ENCODE data around the gene SLC10A4.
"Not testable (repeated sequence)": the region's sequence is repeated elsewhere in the genome, so short reads cannot be mapped to it uniquely, and the experiment has no call there.

The SLC10A4 gene, protein sequence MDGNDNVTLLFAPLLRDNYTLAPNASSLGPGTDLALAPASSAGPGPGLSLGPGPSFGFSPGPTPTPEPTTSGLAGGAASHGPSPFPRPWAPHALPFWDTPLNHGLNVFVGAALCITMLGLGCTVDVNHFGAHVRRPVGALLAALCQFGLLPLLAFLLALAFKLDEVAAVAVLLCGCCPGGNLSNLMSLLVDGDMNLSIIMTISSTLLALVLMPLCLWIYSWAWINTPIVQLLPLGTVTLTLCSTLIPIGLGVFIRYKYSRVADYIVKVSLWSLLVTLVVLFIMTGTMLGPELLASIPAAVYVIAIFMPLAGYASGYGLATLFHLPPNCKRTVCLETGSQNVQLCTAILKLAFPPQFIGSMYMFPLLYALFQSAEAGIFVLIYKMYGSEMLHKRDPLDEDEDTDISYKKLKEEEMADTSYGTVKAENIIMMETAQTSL

DNA sequence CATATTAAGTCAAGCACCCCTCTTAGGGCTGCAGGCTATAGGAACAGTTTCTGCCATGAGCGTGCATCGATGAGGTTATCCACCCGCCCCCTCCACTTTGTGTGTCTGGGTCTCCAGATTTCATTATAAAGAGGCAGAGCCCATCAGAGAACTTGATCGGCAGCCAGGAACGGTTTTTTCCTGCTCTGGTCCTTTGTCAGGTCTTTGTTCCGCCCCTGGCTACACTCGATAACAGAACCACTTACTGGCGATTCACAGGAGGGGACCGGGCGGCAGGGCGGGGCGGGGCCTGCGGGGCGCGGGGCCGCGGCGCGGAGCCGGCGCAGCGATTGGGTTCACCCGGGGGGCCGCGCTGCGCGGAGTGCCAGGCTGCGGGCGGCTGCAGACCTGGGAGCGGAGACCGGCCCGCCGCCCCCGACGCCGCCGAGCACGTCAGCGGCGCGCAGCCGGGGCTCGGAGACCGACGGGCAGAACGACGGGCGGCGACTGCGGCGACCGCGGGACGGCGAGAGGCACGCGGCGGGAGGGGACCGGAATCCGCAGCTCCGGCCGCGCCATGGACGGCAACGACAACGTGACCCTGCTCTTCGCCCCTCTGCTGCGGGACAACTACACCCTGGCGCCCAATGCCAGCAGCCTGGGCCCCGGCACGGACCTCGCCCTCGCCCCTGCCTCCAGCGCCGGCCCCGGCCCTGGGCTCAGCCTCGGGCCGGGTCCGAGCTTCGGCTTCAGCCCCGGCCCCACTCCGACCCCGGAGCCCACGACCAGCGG lies at the start of gene SLC10A4:
TSS of gene SLC10A4 (plus strand) at position 338 of the 771 bp plus-strand sequence. CDS start at position 557, 219 bp downstream.
- DNase-seq = peak; percentile 57

- DNase-seq = no peak
Measured at GRCh38 chr4:48436318-48436717, 46.8 kb upstream of the SLC10A4 start.

- DNase-seq = no peak
Measured at GRCh38 chr4:48439988-48440387, 43.2 kb upstream of the SLC10A4 start.

- DNase-seq = not testable (repeated sequence)
Measured at GRCh38 chr4:48440914-48441313, 42.2 kb upstream of the SLC10A4 start.

- no peak for DNase-seq
Measured at GRCh38 chr4:48445704-48446103, 37.4 kb upstream of the SLC10A4 start.

DNA sequence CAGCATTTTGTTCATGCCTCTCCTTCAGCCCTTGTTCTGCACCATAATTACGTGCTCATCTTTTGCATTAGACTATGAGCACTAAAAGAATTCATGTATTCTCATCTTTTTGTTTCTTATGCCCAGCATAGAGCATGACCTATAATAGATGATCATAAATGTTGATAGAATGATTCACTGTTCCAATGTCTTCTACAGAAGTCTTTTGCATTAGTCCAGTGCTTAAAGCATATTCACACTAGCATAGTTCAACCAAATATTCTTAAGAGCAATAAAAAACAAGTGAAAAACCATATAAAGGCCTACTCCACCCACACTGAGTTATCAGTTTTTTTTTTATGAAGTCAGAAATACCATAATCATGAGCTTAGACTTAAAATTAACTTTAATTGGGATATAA lies 36.5 kb upstream of the SLC10A4 start:
- no peak for DNase-seq

DNA sequence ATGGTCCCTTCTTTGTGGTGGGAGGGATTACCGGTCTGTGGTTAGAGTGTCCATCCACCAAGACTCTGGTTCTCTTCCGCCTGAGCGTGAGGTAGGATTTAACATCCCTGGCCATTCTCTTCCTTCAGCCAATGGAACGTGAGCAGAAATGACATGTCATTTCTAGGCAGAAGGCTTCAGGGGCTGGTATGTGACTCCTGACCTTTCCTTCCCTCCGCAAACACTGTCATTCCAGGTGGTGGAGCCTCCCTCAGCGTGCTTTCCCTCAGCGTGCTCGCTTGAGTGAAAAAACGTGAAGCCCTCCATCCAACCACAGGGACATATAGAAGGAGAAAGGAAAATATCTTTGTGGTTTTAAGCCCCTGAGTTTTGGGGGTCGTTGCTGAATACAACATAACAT lies 34.0 kb upstream of the SLC10A4 start:
- DNase-seq = no peak

GRCh38 chr4:48450740-48451139 lies 32.4 kb upstream of the SLC10A4 start:
- DNase-seq = no peak

- not testable (repeated sequence) for DNase-seq
Measured at GRCh38 chr4:48451656-48452055, 31.5 kb upstream of the SLC10A4 start.

- DNase-seq = no peak
Measured at GRCh38 chr4:48454591-48454990, 28.6 kb upstream of the SLC10A4 start.

DNA sequence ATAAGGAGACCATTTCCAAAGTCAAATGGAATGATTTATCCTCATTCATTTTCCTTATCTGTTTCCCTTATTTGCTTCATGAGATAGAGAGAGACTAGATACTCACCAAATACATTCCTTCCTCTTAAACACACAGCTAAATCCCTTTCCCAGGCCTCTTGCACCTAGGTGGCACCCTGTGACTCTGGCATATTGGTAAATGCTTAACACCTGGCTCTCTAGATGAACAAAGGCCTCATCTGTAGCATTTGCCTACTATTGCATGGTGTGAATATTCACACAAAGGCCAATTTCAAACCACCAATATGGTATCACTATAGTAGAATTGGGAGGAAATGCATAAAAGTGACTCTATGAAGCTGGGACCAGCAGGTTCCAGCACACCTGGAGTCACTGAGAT lies 22.1 kb upstream of the SLC10A4 start:
- DNase-seq = no peak

- DNase-seq = no peak
Measured at GRCh38 chr4:48462363-48462762, 20.8 kb upstream of the SLC10A4 start.

DNA sequence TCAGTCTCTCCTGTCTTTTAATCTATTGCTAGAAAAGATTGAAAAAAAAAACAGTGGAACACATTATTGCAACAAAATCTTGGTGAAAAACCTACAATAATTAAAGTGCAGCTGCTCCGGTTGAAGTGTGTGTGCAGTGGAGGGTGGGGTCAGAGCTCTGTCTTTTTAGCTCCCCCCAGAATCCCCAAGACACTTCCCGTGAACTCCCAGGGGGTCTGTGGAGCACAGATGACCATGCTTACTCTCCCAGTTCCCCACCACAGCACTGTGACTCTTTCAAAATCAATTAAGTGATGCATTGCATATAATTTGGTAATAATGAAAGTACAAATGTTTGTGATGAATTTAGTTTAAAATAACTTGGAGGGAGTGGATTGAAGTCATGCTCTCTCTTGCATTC lies 15.7 kb upstream of the SLC10A4 start:
- no peak for DNase-seq

DNA sequence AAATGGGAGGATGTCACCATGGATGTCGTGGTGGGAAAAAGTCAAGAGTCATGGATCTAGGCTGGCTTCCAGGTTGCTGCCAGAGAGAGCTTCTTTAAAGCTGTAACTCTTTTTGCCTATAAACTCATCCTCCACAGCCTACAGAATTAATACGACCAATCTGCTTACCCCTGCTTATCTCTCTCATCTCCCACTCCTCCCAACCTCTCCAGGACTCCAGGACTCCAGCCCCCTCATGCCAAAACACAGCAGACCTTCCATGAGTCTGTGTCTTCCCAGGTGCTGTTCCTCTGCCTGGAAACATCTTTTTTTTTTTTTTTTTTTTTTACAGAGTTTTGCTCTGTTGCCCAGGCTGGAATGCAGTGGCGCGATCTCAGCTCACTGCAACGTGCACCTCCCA lies 15.3 kb upstream of the SLC10A4 start:
- DNase-seq = no peak

DNA sequence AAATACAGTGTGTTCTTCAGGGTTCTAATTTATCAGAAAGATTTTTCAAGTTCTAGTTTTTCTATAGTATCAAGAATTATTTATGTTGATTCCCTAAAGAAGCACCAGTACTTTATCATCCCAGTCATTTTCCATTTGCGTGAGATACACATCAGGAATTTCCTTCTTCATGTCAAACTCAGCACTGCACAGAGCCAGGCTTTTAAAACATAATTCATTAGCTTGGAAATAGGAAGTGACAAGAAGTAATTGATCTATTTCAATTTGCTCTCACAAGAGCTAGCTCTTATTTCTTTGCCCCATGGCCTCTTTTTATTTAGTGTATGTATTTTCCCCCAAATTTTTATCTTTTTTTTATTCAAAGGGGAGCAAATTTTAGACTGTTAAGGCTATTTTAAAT lies 13.0 kb upstream of the SLC10A4 start:
- no peak for DNase-seq

DNA sequence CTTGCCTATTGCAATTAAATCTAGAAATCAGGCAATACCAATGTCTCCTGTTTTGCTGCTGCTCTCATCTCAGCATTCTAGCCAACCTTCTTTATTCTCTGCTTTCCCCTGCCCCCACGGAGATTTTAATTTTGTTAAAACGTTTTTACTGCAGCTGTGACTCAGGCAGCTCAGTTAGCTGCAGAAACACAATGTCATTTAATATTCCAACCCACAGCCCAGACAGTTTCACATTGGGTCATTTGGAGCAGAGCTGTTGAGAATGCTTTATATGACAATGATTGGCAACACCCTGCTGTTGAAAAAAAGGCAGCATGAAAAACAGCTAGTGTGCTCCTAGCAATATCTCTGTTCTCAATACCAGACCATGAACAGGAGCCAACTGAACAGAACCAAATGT lies 12.6 kb upstream of the SLC10A4 start:
- no peak for DNase-seq

GRCh38 chr4:48472794-48473193 lies 10.3 kb upstream of the SLC10A4 start:
- no peak for DNase-seq

DNA sequence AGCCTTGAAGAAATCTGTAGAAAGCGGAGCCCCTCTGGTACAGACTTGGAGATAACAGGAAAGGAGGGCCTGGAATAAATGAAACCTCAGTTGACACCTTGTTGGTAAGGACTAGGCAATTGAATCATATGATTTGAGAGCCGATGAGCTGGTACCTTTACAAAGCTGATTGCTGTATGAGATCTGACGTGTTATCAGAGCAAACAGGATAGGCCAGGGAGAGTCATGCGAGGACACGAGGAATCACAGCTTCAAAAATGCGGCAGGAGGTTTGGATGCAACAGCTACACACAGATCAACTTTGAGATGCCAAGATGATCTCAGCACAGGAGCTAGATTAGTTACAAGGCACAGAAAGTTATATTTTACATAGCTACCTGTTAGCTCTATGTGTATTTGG lies 7.4 kb upstream of the SLC10A4 start:
- DNase-seq = no peak

DNA sequence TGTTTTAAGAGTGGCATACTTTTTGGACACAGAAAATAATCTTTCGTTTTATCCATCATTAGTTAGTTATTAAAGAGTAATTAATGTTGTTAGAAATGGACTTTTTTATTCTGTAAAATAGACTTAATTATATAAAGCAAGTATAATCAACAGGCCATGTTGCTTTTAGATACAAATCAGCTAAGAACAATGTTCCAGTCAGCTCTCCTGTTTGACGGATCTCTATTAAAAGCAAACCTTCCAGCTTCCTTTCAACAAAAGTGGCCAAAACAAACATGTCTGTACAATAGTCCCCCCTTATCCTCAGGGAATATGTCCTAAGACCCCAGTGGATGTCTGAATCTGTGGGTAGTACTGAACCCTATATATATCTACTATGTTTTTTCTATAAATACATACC lies 4.9 kb upstream of the SLC10A4 start:
- DNase-seq = no peak

DNA sequence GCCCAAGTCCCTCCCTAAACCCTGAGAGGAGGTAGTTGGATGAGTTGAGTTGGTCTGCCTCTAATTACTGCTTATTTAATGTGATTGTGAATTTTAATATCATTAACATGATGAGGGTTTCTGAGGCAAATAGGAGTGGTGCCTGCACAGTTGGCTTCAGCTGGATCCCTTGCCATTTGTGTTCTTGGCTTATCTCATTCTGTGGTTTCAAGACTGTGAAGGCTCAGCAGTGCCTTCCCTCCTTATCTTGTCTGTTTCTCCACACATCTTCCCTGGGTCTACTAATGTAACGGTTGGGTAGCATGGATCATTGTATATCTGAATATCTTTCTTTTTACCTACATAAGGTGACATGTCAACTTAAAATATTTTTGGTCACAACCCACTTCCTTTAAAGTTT lies 1.6 kb upstream of the SLC10A4 start:
- DNase-seq = no peak

DNA sequence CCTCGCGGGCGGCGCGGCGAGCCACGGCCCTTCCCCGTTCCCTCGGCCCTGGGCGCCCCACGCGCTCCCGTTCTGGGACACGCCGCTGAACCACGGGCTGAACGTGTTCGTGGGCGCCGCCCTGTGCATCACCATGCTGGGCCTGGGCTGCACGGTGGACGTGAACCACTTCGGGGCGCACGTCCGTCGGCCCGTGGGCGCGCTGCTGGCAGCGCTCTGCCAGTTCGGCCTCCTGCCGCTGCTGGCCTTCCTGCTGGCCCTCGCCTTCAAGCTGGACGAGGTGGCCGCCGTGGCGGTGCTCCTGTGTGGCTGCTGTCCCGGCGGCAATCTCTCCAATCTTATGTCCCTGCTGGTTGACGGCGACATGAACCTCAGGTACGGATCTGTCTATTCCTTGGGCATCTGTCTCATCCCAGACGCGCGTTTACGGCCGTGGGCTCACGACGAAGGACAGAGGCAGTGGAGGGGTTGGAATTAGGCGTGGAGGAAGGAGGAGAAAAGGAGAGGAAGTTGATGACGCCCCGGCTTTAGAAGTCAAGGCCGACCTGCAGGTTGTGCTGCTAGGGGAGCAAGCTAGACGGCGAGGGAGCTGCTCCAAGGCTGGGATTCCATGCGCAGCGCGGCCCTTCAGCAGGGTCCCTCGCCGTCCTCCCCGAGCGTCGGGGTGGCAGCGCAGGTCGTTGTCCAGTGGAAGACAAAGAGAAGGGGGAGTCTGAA lies 792 bp downstream of the SLC10A4 start:
- peak; percentile 66 for DNase-seq

GRCh38 chr4:48484494-48485168 lies 1.5 kb downstream of the SLC10A4 start:
- DNase-seq = peak; percentile 49

- DNase-seq = no peak
Measured at GRCh38 chr4:48489683-48490011, 6.5 kb downstream of the SLC10A4 start.
